SK-N-SH treated with all-trans-retinoic acid at 6 μM for 48 hours (cell line): ENCODE results near the gene DNAJC30.
A peak's percentile ranks its signal among the peaks of the same experiment; 100 is the strongest.

Source experiments
- ATAC-seq: fragments of 200-7000 bp; cut with Tn5 transposase; 3 replicates; pipeline ENCODE4 v1.9.1; 2020; ENCODE audit warnings: mild to moderate bottlenecking, moderate library complexity
- ARNTL ChIP-seq: fragments of 450-650 bp; formaldehyde crosslinking; IDR thresholded peaks from 2 replicates; pipeline ENCODE4 v1.5.0; 2020; ENCODE audit warnings: low read depth, mild to moderate bottlenecking, moderate library complexity, borderline replicate concordance
- BACH2 ChIP-seq: fragments of 250-450 bp; sonication (Bioruptor Pico); IDR thresholded peaks from 2 replicates; pipeline ENCODE4 v1.9.0; 2021; ENCODE audit warnings: mild to moderate bottlenecking, borderline replicate concordance
- CREB5 ChIP-seq: fragments of 250-450 bp; sonication (Bioruptor Pico); IDR thresholded peaks from 2 replicates; pipeline ENCODE4 v1.5.1; 2020; ENCODE audit warnings: low read depth, mild to moderate bottlenecking, moderate library complexity
- CSDC2 ChIP-seq: fragments of 250-450 bp; sonication (Bioruptor Pico); IDR thresholded peaks from 2 replicates; pipeline ENCODE4 v1.5.0; 2020; ENCODE audit warnings: mild to moderate bottlenecking, moderate library complexity
- CSRNP3 ChIP-seq: fragments of 250-450 bp; sonication (Bioruptor Pico); IDR thresholded peaks from 2 replicates; pipeline ENCODE4 v1.5.1; 2021; ENCODE audit warnings: mild to moderate bottlenecking, moderate library complexity
- ESRRG ChIP-seq: fragments of 250-450 bp; sonication (Bioruptor Pico); IDR thresholded peaks from 2 replicates; pipeline ENCODE4 v1.6.1; 2021; ENCODE audit warnings: mild to moderate bottlenecking
- ISL1 ChIP-seq: fragments of 250-450 bp; sonication (Bioruptor Pico); IDR thresholded peaks from 2 replicates; pipeline ENCODE4 v2.1.2; 2022; ENCODE audit warnings: mild to moderate bottlenecking, moderate library complexity
- OSR1 ChIP-seq: fragments of 250-450 bp; sonication (Bioruptor Pico); IDR thresholded peaks from 2 replicates; pipeline ENCODE4 v1.8.0; 2022; ENCODE audit warnings: moderate library complexity, mild to moderate bottlenecking, inconsistent platforms
- PPARA ChIP-seq: fragments of 250-450 bp; sonication (Bioruptor Pico); IDR thresholded peaks from 2 replicates; pipeline ENCODE4 v1.5.0; 2020; ENCODE audit warnings: mild to moderate bottlenecking, borderline replicate concordance
- RARB ChIP-seq: fragments of 250-450 bp; sonication (Bioruptor Pico); IDR thresholded peaks from 2 replicates; pipeline ENCODE4 v1.8.0; 2021; ENCODE audit warnings: mild to moderate bottlenecking, moderate library complexity
- TCF4 ChIP-seq: fragments of 250-450 bp; sonication (Bioruptor Pico); IDR thresholded peaks from 2 replicates; pipeline ENCODE4 v1.8.0; 2021; ENCODE audit warnings: mild to moderate bottlenecking, moderate library complexity, borderline replicate concordance
- TOX ChIP-seq: fragments of 250-450 bp; sonication (Bioruptor Pico); IDR thresholded peaks from 2 replicates; pipeline ENCODE4 v1.8.0; 2021; ENCODE audit warnings: mild to moderate bottlenecking, moderate library complexity, borderline replicate concordance
- ZC3H10 ChIP-seq: fragments of 250-450 bp; sonication (Bioruptor Pico); IDR thresholded peaks from 2 replicates; pipeline ENCODE4 v1.5.1; 2021; ENCODE audit warnings: mild to moderate bottlenecking, moderate library complexity
- ZFP30 ChIP-seq: fragments of 450-650 bp; formaldehyde crosslinking; IDR thresholded peaks from 2 replicates; pipeline ENCODE4 v1.5.0; 2022; ENCODE audit warnings: mild to moderate bottlenecking, moderate library complexity
- ZNF565 ChIP-seq: fragments of 450-650 bp; formaldehyde crosslinking; conservative IDR thresholded peaks from 2 replicates; pipeline ENCODE4 v1.5.0; 2020; ENCODE audit warnings: low read depth, mild to moderate bottlenecking, moderate library complexity
- ZNF70 ChIP-seq: fragments of 450-650 bp; formaldehyde crosslinking; IDR thresholded peaks from 2 replicates; pipeline ENCODE4 v1.5.0; 2020; ENCODE audit warnings: mild to moderate bottlenecking, moderate library complexity
- ZNF8 ChIP-seq: fragments of 450-650 bp; formaldehyde crosslinking; IDR thresholded peaks from 2 replicates; pipeline ENCODE4 v1.5.0; 2020; ENCODE audit warnings: mild to moderate bottlenecking, moderate library complexity
- TF ChIP-seq, protein P1 (sequence below): fragments of 250-450 bp; sonication (Bioruptor Pico); IDR thresholded peaks from 2 replicates; pipeline ENCODE4 v1.5.0; 2020; ENCODE audit warnings: mild to moderate bottlenecking, moderate library complexity
- TF ChIP-seq, protein P2 (sequence below): fragments of 250-450 bp; sonication (Bioruptor Pico); IDR thresholded peaks from 2 replicates; pipeline ENCODE4 v1.8.0; 2021; ENCODE audit warnings: low read depth, mild to moderate bottlenecking, moderate library complexity, borderline replicate concordance
- TF ChIP-seq, protein P3 (sequence below): fragments of 250-450 bp; sonication (Bioruptor Pico); IDR thresholded peaks from 2 replicates; pipeline ENCODE4 v1.8.0; 2020; ENCODE audit warnings: mild to moderate bottlenecking, moderate library complexity, borderline replicate concordance

Gene DNAJC30

DNA sequence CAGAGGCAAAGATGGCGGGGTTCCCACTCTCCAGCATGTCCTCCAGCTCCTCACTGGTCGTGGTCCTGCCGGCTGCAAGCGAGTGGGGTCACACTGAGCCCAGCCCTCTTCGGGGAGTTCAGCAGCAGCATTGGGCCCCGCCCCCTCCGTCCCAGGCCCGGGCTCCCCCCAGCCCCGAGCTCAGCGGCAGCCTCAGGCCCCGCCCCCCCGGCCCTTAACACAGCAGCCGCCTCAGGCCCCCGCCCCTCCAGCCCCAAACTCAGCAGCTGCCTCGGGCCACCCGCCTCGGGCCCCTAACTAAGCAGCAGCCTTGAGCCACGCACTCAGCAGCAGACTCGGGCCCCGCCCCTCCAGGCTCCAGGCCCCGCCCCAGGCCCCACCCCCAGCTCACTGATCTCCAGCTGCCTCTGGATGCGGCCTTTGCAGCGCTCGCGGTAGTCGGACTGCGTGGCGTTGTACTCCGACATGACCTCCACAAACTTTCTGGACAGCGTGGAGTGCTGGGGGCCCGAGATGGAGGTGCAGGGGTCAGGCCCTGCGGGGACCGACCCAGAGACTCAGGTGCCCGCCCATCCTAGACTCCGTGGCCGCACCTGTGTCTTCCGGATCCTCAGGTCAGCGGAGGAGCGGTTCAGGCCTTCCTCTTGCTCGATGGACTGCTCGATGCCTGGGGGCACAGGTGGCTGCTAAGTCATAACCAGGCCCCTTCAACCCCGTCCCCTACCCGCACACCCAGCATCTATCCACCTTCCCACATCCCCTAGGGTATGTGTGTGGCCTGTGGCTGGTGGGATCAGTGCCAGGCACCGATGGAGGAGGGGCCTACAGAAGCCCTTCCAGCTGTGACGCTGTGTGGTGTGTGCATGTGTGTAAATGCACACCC lies 20.7 kb upstream of the DNAJC30 start:
- TF ChIP-seq CREB5 (no peak), CSDC2 (CRISPR knock-in tag) (no peak), BACH2 (CRISPR knock-in tag) (no peak), ZNF565 (no peak), ESRRG (CRISPR knock-in tag) (no peak), ZC3H10 (CRISPR knock-in tag) (no peak), ZFP30 (no peak), PPARA (no peak), ZNF8 (CRISPR knock-in tag) (no peak), ARNTL (no peak), ISL1 (CRISPR knock-in tag) (no peak), ZNF70 (no peak), OSR1 (CRISPR knock-in tag) (no peak), RARB (CRISPR knock-in tag) (no peak), TOX (CRISPR knock-in tag) (no peak), CSRNP3 (CRISPR knock-in tag) (no peak)
- TF ChIP-seq, protein P1, sequence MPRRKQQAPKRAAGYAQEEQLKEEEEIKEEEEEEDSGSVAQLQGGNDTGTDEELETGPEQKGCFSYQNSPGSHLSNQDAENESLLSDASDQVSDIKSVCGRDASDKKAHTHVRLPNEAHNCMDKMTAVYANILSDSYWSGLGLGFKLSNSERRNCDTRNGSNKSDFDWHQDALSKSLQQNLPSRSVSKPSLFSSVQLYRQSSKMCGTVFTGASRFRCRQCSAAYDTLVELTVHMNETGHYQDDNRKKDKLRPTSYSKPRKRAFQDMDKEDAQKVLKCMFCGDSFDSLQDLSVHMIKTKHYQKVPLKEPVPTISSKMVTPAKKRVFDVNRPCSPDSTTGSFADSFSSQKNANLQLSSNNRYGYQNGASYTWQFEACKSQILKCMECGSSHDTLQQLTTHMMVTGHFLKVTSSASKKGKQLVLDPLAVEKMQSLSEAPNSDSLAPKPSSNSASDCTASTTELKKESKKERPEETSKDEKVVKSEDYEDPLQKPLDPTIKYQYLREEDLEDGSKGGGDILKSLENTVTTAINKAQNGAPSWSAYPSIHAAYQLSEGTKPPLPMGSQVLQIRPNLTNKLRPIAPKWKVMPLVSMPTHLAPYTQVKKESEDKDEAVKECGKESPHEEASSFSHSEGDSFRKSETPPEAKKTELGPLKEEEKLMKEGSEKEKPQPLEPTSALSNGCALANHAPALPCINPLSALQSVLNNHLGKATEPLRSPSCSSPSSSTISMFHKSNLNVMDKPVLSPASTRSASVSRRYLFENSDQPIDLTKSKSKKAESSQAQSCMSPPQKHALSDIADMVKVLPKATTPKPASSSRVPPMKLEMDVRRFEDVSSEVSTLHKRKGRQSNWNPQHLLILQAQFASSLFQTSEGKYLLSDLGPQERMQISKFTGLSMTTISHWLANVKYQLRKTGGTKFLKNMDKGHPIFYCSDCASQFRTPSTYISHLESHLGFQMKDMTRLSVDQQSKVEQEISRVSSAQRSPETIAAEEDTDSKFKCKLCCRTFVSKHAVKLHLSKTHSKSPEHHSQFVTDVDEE (CRISPR knock-in tag), result no peak
- peak; percentile 14; the same call in 2 of the 3 replicates for ATAC-seq

DNA sequence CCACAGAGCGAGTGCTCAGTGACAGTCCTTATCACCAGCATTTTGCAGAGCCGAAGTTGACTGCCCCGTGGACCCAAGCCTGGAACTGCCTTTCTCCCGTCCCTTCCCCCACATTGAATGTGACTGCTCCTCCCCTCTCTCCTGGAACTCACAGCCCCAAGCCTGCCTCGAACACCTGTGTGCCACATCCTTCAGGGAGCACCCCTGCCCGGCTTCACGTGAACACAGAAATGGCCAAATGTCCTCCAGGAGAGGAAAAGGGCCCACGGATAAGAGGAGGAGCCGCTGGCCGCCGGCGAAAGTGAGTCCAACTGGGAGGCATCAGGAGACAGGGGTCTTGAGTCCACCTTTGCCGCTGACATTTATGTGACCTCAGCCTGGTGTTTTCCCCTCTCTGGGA lies 20.0 kb upstream of the DNAJC30 start:
- TF ChIP-seq ZNF70 (no peak), CREB5 (no peak), ZFP30 (no peak), ESRRG (CRISPR knock-in tag) (no peak), ZC3H10 (CRISPR knock-in tag) (no peak), CSRNP3 (CRISPR knock-in tag) (no peak), BACH2 (CRISPR knock-in tag) (no peak), ARNTL (no peak), TCF4 (CRISPR knock-in tag) (no peak), CSDC2 (CRISPR knock-in tag) (no peak), OSR1 (CRISPR knock-in tag) (no peak), ISL1 (CRISPR knock-in tag) (no peak)
- TF ChIP-seq, protein P2, sequence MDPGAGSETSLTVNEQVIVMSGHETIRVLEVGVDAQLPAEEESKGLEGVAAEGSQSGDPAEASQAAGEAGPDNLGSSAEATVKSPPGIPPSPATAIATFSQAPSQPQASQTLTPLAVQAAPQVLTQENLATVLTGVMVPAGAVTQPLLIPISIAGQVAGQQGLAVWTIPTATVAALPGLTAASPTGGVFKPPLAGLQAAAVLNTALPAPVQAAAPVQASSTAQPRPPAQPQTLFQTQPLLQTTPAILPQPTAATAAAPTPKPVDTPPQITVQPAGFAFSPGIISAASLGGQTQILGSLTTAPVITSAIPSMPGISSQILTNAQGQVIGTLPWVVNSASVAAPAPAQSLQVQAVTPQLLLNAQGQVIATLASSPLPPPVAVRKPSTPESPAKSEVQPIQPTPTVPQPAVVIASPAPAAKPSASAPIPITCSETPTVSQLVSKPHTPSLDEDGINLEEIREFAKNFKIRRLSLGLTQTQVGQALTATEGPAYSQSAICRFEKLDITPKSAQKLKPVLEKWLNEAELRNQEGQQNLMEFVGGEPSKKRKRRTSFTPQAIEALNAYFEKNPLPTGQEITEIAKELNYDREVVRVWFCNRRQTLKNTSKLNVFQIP (CRISPR knock-in tag), result no peak
- TF ChIP-seq, protein P1 (CRISPR knock-in tag), result no peak
- TF ChIP-seq, protein P3, sequence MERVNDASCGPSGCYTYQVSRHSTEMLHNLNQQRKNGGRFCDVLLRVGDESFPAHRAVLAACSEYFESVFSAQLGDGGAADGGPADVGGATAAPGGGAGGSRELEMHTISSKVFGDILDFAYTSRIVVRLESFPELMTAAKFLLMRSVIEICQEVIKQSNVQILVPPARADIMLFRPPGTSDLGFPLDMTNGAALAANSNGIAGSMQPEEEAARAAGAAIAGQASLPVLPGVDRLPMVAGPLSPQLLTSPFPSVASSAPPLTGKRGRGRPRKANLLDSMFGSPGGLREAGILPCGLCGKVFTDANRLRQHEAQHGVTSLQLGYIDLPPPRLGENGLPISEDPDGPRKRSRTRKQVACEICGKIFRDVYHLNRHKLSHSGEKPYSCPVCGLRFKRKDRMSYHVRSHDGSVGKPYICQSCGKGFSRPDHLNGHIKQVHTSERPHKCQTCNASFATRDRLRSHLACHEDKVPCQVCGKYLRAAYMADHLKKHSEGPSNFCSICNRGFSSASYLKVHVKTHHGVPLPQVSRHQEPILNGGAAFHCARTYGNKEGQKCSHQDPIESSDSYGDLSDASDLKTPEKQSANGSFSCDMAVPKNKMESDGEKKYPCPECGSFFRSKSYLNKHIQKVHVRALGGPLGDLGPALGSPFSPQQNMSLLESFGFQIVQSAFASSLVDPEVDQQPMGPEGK (CRISPR knock-in tag), result no peak
- ATAC-seq, result no peak
